Natural killer cell treated with Interleukin-12 subunit alpha and Interleukin-12 subunit beta and Interleukin-15 and Interleukin-18, amount 100 ng/mL, for 72 hours (primary cell): ENCODE results near the gene ADAMTSL1. TPM values are rescaled to one million over a fixed set of nuclear protein-coding genes. Genes with fewer than 3 reads are reported as not detected.

Source experiments
- ATAC-seq, 2 donors: fragments of 150-1000 bp; cut with Tn5 transposase in 1 of 2; sonication (Bioruptor Pico), chemical (Tn5 transposase) in 1 of 2; 2 replicates each; pipeline ENCODE4 v1.10.0; 2021
- DNase-seq: peaks from one replicate; pipeline ENCODE4 v3.0.0; 2022; ENCODE audit warnings: low spot score
- H3K27ac Mint-ChIP-seq, 2 donors: 1 replicate in 1 of 2; 2 replicates in 1 of 2; pipeline ENCODE4 v1.8.0; 2022; ENCODE audit warnings: mixed read lengths in 2 of 2, mild to moderate bottlenecking in 1 of 2, moderate library complexity in 1 of 2
- H3K27me3 Mint-ChIP-seq, 2 donors: 1 replicate in 1 of 2; 2 replicates in 1 of 2; pipeline ENCODE4 v1.8.0; 2022; ENCODE audit warnings: mixed read lengths in 2 of 2
- H3K36me3 Mint-ChIP-seq: one replicate; pipeline ENCODE4 v1.8.0; 2022; ENCODE audit warnings: mixed read lengths
- H3K4me1 Mint-ChIP-seq, 2 donors: 1 replicate in 1 of 2; 2 replicates in 1 of 2; pipeline ENCODE4 v1.8.0; 2022; ENCODE audit warnings: low read depth in 2 of 2, mixed read lengths in 2 of 2, mild to moderate bottlenecking in 1 of 2
- H3K4me3 Mint-ChIP-seq: one replicate; pipeline ENCODE4 v1.8.0; 2022; ENCODE audit warnings: mixed read lengths
- H3K9me3 Mint-ChIP-seq: 2 replicates; pipeline ENCODE4 v1.8.0; 2022; ENCODE audit warnings: mixed read lengths
- total RNA-seq, 2 donors: library from RNA; stranded (reverse); gene quantifications; one replicate each; pipeline ENCODE4 v1.2.3, GENCODE V29; 2022

Gene ADAMTSL1
- total RNA-seq, 2 donors from 2014 or later = not detected

- H3K4me3 Mint-ChIP-seq = no peak overlapping the region
- H3K27me3 Mint-ChIP-seq = peaks cover 0 to 20% of the 10 kb centered on the region in 2 donors
- no peak overlapping the region for H3K27ac Mint-ChIP-seq
- ATAC-seq = no peak
- no peak for DNase-seq
- H3K4me1 Mint-ChIP-seq = no peaks in the 10 kb centered on the region
- H3K36me3 Mint-ChIP-seq = no peaks in the 10 kb centered on the region
- no peaks in the 10 kb centered on the region for H3K9me3 Mint-ChIP-seq
Measured at GRCh38 chr9:18666986-18667772, 193.2 kb downstream of the ADAMTSL1 start.

- H3K27ac Mint-ChIP-seq = no peak overlapping the region
- no peak overlapping the region for H3K4me3 Mint-ChIP-seq
- DNase-seq (no peak), ATAC-seq (no peak)
- peaks cover 0 to 20% of the 10 kb centered on the region in 2 donors for H3K27me3 Mint-ChIP-seq
- H3K36me3 Mint-ChIP-seq = no peaks in the 10 kb centered on the region
- H3K4me1 Mint-ChIP-seq = no peaks in the 10 kb centered on the region
- no peaks in the 10 kb centered on the region for H3K9me3 Mint-ChIP-seq
Measured at GRCh38 chr9:18668944-18669343, 195.0 kb downstream of the ADAMTSL1 start.

- no peaks in the 10 kb centered on the region for H3K4me1 Mint-ChIP-seq
- H3K4me3 Mint-ChIP-seq = no peak overlapping the region
- peaks cover 0 to 11% of the 10 kb centered on the region in 2 donors for H3K27me3 Mint-ChIP-seq
Measured at GRCh38 chr9:18672706-18673105, 198.8 kb downstream of the ADAMTSL1 start.

GRCh38 chr9:18673179-18673578 lies 199.2 kb downstream of the ADAMTSL1 start:
- ATAC-seq (no peak), DNase-seq (no peak)
- no peaks in the 10 kb centered on the region for H3K4me1 Mint-ChIP-seq
- H3K4me3 Mint-ChIP-seq = no peak overlapping the region
- no peaks in the 10 kb centered on the region for H3K36me3 Mint-ChIP-seq
- peaks cover 0 to 11% of the 10 kb centered on the region in 2 donors for H3K27me3 Mint-ChIP-seq
- H3K27ac Mint-ChIP-seq = no peak overlapping the region
- H3K9me3 Mint-ChIP-seq = no peaks in the 10 kb centered on the region

More at GRCh38 chr9:18672706-18673105, 198.8 kb downstream of the ADAMTSL1 start:
- ATAC-seq (no peak), DNase-seq (no peak)
- Mint-ChIP-seq H3K9me3 (no peaks in the 10 kb centered on the region), H3K36me3 (no peaks in the 10 kb centered on the region), H3K27ac (no peak overlapping the region)

GRCh38 chr9:18675332-18675731 lies 201.4 kb downstream of the ADAMTSL1 start:
- Mint-ChIP-seq H3K36me3 (no peaks in the 10 kb centered on the region), H3K9me3 (no peaks in the 10 kb centered on the region)
- no peak for ATAC-seq

GRCh38 chr9:18675973-18676372 lies 202.0 kb downstream of the ADAMTSL1 start:
- Mint-ChIP-seq H3K4me1 (no peaks in the 10 kb centered on the region), H3K27ac (no peak overlapping the region), H3K27me3 (peaks cover 0 to 11% of the 10 kb centered on the region in 2 donors), H3K4me3 (no peak overlapping the region), H3K36me3 (no peaks in the 10 kb centered on the region), H3K9me3 (no peaks in the 10 kb centered on the region)
- ATAC-seq = no peak
- DNase-seq = no peak

More at GRCh38 chr9:18675332-18675731, 201.4 kb downstream of the ADAMTSL1 start:
- Mint-ChIP-seq H3K27me3 (peaks cover 0 to 5% of the 10 kb centered on the region in 2 donors), H3K4me1 (no peaks in the 10 kb centered on the region), H3K27ac (no peak overlapping the region), H3K4me3 (no peak overlapping the region)
- DNase-seq = no peak

- H3K4me3 Mint-ChIP-seq = no peak overlapping the region
- no peak for ATAC-seq
Measured at GRCh38 chr9:18676525-18676924, 202.6 kb downstream of the ADAMTSL1 start.

GRCh38 chr9:18678821-18679590 lies 205.1 kb downstream of the ADAMTSL1 start:
- ATAC-seq (no peak), DNase-seq (no peak)
- Mint-ChIP-seq H3K36me3 (no peaks in the 10 kb centered on the region), H3K27ac (no peak overlapping the region), H3K4me1 (no peaks in the 10 kb centered on the region), H3K9me3 (no peaks in the 10 kb centered on the region), H3K4me3 (no peak overlapping the region), H3K27me3 (peaks cover 0 to 8% of the 10 kb centered on the region in 2 donors)

More at GRCh38 chr9:18676525-18676924, 202.6 kb downstream of the ADAMTSL1 start:
- H3K27ac Mint-ChIP-seq = no peak overlapping the region
- H3K9me3 Mint-ChIP-seq = no peaks in the 10 kb centered on the region
- H3K36me3 Mint-ChIP-seq = no peaks in the 10 kb centered on the region
- DNase-seq = no peak
- no peaks in the 10 kb centered on the region for H3K4me1 Mint-ChIP-seq
- H3K27me3 Mint-ChIP-seq = peaks cover 0 to 8% of the 10 kb centered on the region in 2 donors

GRCh38 chr9:18682907-18683306 lies 209.0 kb downstream of the ADAMTSL1 start:
- H3K4me1 Mint-ChIP-seq = no peaks in the 10 kb centered on the region

GRCh38 chr9:18683312-18683711 lies 209.4 kb downstream of the ADAMTSL1 start:
- H3K4me3 Mint-ChIP-seq = no peak overlapping the region
- no peaks in the 10 kb centered on the region for H3K4me1 Mint-ChIP-seq

More at GRCh38 chr9:18682907-18683306, 209.0 kb downstream of the ADAMTSL1 start:
- no peak for ATAC-seq
- H3K36me3 Mint-ChIP-seq = no peaks in the 10 kb centered on the region
- DNase-seq = no peak
- peaks cover 0 to 8% of the 10 kb centered on the region in 2 donors for H3K27me3 Mint-ChIP-seq
- H3K9me3 Mint-ChIP-seq = no peaks in the 10 kb centered on the region
- H3K4me3 Mint-ChIP-seq = no peak overlapping the region
- no peak overlapping the region for H3K27ac Mint-ChIP-seq

GRCh38 chr9:18683851-18684250 lies 209.9 kb downstream of the ADAMTSL1 start:
- ATAC-seq (no peak), DNase-seq (no peak)
- no peaks in the 10 kb centered on the region for H3K36me3 Mint-ChIP-seq
- no peaks in the 10 kb centered on the region for H3K4me1 Mint-ChIP-seq
- H3K9me3 Mint-ChIP-seq = no peaks in the 10 kb centered on the region
- H3K27ac Mint-ChIP-seq = no peak overlapping the region
- no peak overlapping the region for H3K4me3 Mint-ChIP-seq
- peaks cover 0 to 8% of the 10 kb centered on the region in 2 donors for H3K27me3 Mint-ChIP-seq

More at GRCh38 chr9:18683312-18683711, 209.4 kb downstream of the ADAMTSL1 start:
- no peak for DNase-seq
- H3K36me3 Mint-ChIP-seq = no peaks in the 10 kb centered on the region
- H3K9me3 Mint-ChIP-seq = no peaks in the 10 kb centered on the region
- peaks cover 0 to 8% of the 10 kb centered on the region in 2 donors for H3K27me3 Mint-ChIP-seq
- no peak for ATAC-seq
- no peak overlapping the region for H3K27ac Mint-ChIP-seq

- H3K27me3 Mint-ChIP-seq = peaks cover 0 to 8% of the 10 kb centered on the region in 2 donors
- ATAC-seq = no peak
Measured at GRCh38 chr9:18684593-18685317, 210.8 kb downstream of the ADAMTSL1 start.

More at GRCh38 chr9:18684593-18685317, 210.8 kb downstream of the ADAMTSL1 start:
- Mint-ChIP-seq H3K4me1 (no peaks in the 10 kb centered on the region), H3K9me3 (no peaks in the 10 kb centered on the region), H3K4me3 (no peak overlapping the region), H3K27ac (no peak overlapping the region), H3K36me3 (no peaks in the 10 kb centered on the region)
- no peak for DNase-seq
